ENCODE results near the gene HYCC2.
A peak's percentile ranks its signal among the peaks of the same experiment; 100 is the strongest.

The HYCC2 gene

GRCh38 chr2:201071479-201072200, at the start of gene HYCC2, which contains the start of gene NDUFB3:
Gene HYCC2, minus strand, starts transcription at chr2:201071671. Its CDS starts 47,662 bp downstream, at chr2:201024009.
Gene NDUFB3, plus strand, starts transcription at chr2:201072001. Its CDS starts 6,882 bp downstream, at chr2:201078883.
- TF ChIP-seq ZFX (IDR thresholded peaks at IDR 0.05; ENCODE audit: borderline replicate concordance) (no peak), CTCF (IDR thresholded peaks at IDR 0.05) (peak; percentile 43)
- H3K27ac ChIP-seq: peak within 1 kb of the TSS; percentile 88

- H3K27ac ChIP-seq: no peak overlapping the region
- TF ChIP-seq CTCF (IDR thresholded peaks at IDR 0.05) (no peak), ZFX (IDR thresholded peaks at IDR 0.05; ENCODE audit: borderline replicate concordance) (no peak)
Measured at GRCh38 chr2:201118961-201119854, 47.7 kb upstream of the HYCC2 start.

- TF ChIP-seq CTCF (IDR thresholded peaks at IDR 0.05) (no peak), ZFX (IDR thresholded peaks at IDR 0.05; ENCODE audit: borderline replicate concordance) (no peak)
- H3K27ac ChIP-seq: peak overlapping the region; percentile 89; the same call in 1 of the 2 replicates
Measured at GRCh38 chr2:201118121-201118960, 46.9 kb upstream of the HYCC2 start.

- peak overlapping the region; percentile 89 for H3K27ac ChIP-seq
Measured at GRCh38 chr2:201117735-201118094, 46.2 kb upstream of the HYCC2 start.

- no peak for TF ChIP-seq CTCF (IDR thresholded peaks at IDR 0.05)
- TF ChIP-seq ZFX (IDR thresholded peaks at IDR 0.05; ENCODE audit: borderline replicate concordance): no peak
- H3K27ac ChIP-seq: peak overlapping the region; percentile 89
Measured at GRCh38 chr2:201116959-201117734, 45.7 kb upstream of the HYCC2 start.

GRCh38 chr2:201116115-201116958, 44.9 kb upstream of the HYCC2 start, which contains the start of gene CFLAR:
Gene CFLAR, plus strand, starts transcription at chr2:201116164. Its CDS starts 13,702 bp downstream, at chr2:201129866.
- TF ChIP-seq ZFX (IDR thresholded peaks at IDR 0.05; ENCODE audit: borderline replicate concordance): no peak
- no peak for TF ChIP-seq CTCF (IDR thresholded peaks at IDR 0.05)
- H3K27ac ChIP-seq: peak within 1 kb of the TSS; percentile 89
